ENCODE results near the gene TNNT2. TPM values are rescaled to one million over a fixed set of nuclear protein-coding genes. Genes with fewer than 3 reads are reported as not detected.

TNNT2 gene
- total RNA-seq, 4 donors from 2014 or later = 0.21 TPM; not detected in 3

DNA sequence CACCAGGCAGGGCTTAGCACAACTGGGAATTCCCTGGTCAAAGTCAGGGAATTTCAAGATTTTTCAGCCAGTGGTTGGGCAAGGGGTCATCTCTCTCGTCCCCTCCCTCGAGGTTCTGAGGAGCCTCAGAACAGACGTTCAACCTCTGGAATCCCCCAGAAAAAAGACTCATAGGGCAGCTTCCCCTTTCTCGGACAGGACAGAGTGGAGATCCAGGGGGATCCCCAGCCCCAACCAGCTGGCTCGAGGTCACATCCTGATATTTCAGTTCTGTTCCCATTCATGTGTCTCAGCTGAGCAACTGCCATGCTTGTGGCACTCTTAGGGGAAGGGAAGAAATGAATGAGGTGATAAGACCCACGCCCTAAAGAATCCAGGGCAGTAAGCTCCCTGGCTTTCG is 26.6 kb upstream of the TNNT2 start:
- intact Hi-C loops (cut with DNase I; ENCODE audit: low total_unique reads) = no loop called here
- TF ChIP-seq, protein P1, sequence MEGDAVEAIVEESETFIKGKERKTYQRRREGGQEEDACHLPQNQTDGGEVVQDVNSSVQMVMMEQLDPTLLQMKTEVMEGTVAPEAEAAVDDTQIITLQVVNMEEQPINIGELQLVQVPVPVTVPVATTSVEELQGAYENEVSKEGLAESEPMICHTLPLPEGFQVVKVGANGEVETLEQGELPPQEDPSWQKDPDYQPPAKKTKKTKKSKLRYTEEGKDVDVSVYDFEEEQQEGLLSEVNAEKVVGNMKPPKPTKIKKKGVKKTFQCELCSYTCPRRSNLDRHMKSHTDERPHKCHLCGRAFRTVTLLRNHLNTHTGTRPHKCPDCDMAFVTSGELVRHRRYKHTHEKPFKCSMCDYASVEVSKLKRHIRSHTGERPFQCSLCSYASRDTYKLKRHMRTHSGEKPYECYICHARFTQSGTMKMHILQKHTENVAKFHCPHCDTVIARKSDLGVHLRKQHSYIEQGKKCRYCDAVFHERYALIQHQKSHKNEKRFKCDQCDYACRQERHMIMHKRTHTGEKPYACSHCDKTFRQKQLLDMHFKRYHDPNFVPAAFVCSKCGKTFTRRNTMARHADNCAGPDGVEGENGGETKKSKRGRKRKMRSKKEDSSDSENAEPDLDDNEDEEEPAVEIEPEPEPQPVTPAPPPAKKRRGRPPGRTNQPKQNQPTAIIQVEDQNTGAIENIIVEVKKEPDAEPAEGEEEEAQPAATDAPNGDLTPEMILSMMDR (IDR thresholded peaks at IDR 0.05) = no peak
- no peak for TF ChIP-seq POLR2A (IDR thresholded peaks at IDR 0.05)
- Histone ChIP-seq H3K36me3 (no peaks in the 10 kb centered on the region), H3K4me1 (no peaks in the 10 kb centered on the region), H3K4me3 (no peak overlapping the region), H3K27me3 (peaks cover 0 to under 1% of the 10 kb centered on the region in 2 donors), H3K27ac (no peak overlapping the region), H3K9me3 (no peaks in the 10 kb centered on the region)
- DNase-seq = no peak

DNA sequence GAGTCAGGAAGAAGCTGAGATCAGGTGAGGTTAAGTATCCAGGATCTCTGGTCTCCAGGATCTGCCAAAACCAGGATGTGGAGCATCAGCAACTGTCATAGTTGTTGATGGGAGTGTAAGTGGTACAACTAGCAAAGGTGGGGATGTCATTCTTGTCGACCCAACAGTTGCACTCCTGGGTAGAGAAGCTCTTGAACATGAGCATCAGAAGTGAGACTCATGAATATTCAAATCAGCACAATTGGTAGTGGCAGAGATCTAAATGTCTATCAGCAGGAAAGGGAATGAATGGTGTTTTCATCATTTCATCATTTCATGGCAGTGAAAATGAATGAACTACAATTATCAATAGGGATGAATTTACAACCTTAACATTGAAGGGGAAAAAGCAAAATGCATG is 25.9 kb upstream of the TNNT2 start:
- H3K4me3 ChIP-seq = no peak overlapping the region
- no peak overlapping the region for H3K27ac ChIP-seq
- H3K4me1 ChIP-seq = no peaks in the 10 kb centered on the region
- no peak for DNase-seq
- no peaks in the 10 kb centered on the region for H3K36me3 ChIP-seq
- TF ChIP-seq, protein P1 (IDR thresholded peaks at IDR 0.05) = no peak
- no peak for TF ChIP-seq POLR2A (IDR thresholded peaks at IDR 0.05)
- H3K9me3 ChIP-seq = no peaks in the 10 kb centered on the region
- H3K27me3 ChIP-seq = peaks cover 0 to 6% of the 10 kb centered on the region in 2 donors
- intact Hi-C loops (cut with DNase I; ENCODE audit: low total_unique reads) = no loop called here

DNA sequence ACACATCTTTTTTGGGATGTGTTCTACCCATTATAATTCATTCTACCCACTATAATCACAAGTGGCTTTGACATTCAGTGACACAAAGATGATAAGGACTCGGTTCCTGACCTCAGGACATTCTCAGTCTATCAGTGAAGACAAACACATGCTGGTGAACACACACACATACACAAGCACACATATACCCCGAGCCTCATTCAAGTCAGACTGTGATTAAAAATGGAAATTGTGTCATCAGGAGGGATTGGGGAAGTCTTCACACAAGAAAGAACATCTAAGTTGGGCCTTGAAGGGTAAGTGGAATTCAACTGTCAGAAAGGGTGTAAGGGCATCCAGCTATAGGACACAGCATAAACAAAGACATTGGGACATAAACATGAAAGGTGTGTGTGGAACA is 24.2 kb upstream of the TNNT2 start:
- DNase-seq = no peak
- no peak for TF ChIP-seq POLR2A (IDR thresholded peaks at IDR 0.05)
- TF ChIP-seq, protein P1 (IDR thresholded peaks at IDR 0.05) = no peak
- H3K4me3 ChIP-seq = no peak overlapping the region
- H3K27ac ChIP-seq = no peak overlapping the region
- no peaks in the 10 kb centered on the region for H3K36me3 ChIP-seq
- intact Hi-C loops (cut with DNase I; ENCODE audit: low total_unique reads) = no loop called here
- no peaks in the 10 kb centered on the region for H3K9me3 ChIP-seq
- H3K27me3 ChIP-seq = peaks cover 0 to 6% of the 10 kb centered on the region in 2 donors
- no peaks in the 10 kb centered on the region for H3K4me1 ChIP-seq

DNA sequence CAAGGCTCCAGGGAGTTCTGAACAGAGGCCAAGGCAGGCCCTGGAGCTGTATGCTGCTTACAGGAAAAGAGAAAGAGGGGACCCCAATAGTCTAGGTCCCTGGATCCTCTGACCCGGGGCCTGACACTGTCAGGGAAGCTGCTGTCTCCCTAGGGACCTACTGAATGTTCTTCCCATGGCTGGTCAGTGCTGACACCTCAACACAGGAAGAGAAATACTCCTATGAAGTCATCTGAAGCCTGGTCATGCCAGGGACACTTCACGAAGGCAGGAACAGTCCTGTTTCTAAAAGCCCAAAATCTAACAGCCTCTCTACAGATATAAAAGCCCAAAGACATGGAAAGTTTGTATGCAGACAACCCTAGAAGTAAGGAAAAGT is 23.4 kb upstream of the TNNT2 start:
- intact Hi-C loops (cut with DNase I; ENCODE audit: low total_unique reads) = no loop called here
- no peaks in the 10 kb centered on the region for H3K36me3 ChIP-seq
- H3K4me1 ChIP-seq = no peaks in the 10 kb centered on the region
- no peaks in the 10 kb centered on the region for H3K9me3 ChIP-seq
- H3K4me3 ChIP-seq = no peak overlapping the region
- H3K27me3 ChIP-seq = peaks cover 0 to 6% of the 10 kb centered on the region in 2 donors
- DNase-seq = no peak
- no peak overlapping the region for H3K27ac ChIP-seq
- TF ChIP-seq, protein P1 (IDR thresholded peaks at IDR 0.05) = no peak
- no peak for TF ChIP-seq POLR2A (IDR thresholded peaks at IDR 0.05)

DNA sequence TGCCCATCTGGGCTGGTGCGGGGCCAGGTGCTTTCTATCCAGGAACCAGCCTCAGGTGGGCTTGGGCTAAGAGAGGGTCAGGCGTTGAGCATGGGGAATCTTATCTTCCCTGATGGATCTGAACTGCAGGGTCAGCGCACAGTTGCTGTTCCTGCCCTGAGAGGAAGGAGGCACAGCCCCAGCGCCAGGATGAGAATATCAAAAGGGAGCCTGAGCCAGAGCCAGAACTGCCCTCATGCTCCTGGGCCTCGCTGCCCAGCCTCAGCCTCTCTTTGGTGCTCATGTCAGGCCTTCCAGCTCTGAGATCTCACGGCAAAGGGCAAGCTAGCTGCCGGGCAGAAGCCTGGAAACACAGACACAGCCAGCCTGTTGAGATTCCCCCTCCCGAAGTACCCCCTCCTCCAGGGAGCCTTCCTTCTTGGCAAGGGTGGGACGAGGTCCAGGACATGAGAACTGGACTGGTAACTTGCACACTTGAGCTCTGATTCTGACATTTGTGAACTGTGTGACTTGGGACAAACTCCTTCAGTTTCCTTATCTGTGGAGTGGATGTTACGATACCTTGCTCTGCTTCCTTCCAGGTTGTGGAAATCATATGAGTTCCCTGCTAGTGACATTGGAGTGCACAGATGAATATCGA is 22.9 kb upstream of the TNNT2 start:
- intact Hi-C loops (cut with DNase I; ENCODE audit: low total_unique reads) = no loop called here
- no peak overlapping the region for H3K4me3 ChIP-seq

More for the DNA sequence above, 22.9 kb upstream of the TNNT2 start:
- Histone ChIP-seq H3K36me3 (no peaks in the 10 kb centered on the region), H3K9me3 (no peaks in the 10 kb centered on the region), H3K4me1 (no peaks in the 10 kb centered on the region), H3K27me3 (peaks cover 0 to 6% of the 10 kb centered on the region in 2 donors), H3K27ac (no peak overlapping the region)
- DNase-seq = no peak
- TF ChIP-seq, protein P1 (IDR thresholded peaks at IDR 0.05) = no peak
- no peak for TF ChIP-seq POLR2A (IDR thresholded peaks at IDR 0.05)
